Right lobe of liver (tissue), 6 donors: ENCODE data around the gene KRTAP10-12. TPM values are rescaled to one million over a fixed set of nuclear protein-coding genes. Genes with fewer than 3 reads are reported as not detected.

Source experiments
- ATAC-seq, 4 donors: fragments of 200-7000 bp; cut with Tn5 transposase; one replicate each; pipeline ENCODE4 v1.9.1; 2020; ENCODE audit warnings: mild to moderate bottlenecking in 4 of 4, moderate library complexity in 4 of 4
- DNase-seq, 3 donors: peaks; one replicate each; pipeline ENCODE4 v3.0.0-alpha.2; 2020
- H3K27ac ChIP-seq, 3 donors: fragments of 200-600 bp; one replicate each; pipeline ENCODE4 v1.8.0; 2022
- H3K27me3 ChIP-seq, 2 donors: fragments of 200-600 bp; one replicate each; pipeline ENCODE4 v1.8.0; 2022
- H3K36me3 ChIP-seq, 4 donors: fragments of 200-600 bp; sonication (generic) in 1 of 4; one replicate each; pipeline versions ENCODE4 v1.5.1 to v1.8.0; 2017 to 2022; ENCODE audit warnings: control low read depth in 1 of 4
- H3K4me1 ChIP-seq, 4 donors: fragments of 200-600 bp; sonication (generic) in 1 of 4; one replicate each; pipeline versions ENCODE4 v1.5.1 to v1.8.0; 2017 to 2022; ENCODE audit warnings: control low read depth in 1 of 4
- H3K4me3 ChIP-seq, 3 donors: fragments of 200-600 bp; one replicate each; pipeline ENCODE4 v1.8.0; 2022
- H3K9me3 ChIP-seq, 4 donors: fragments of 200-600 bp; sonication (generic) in 1 of 4; one replicate each; pipeline versions ENCODE4 v1.5.1 to v1.8.0; 2017 to 2022; ENCODE audit warnings: control low read depth in 1 of 4
- POLR2A ChIP-seq: fragments of 450-650 bp; IDR thresholded peaks from one replicate; pipeline ENCODE4 v1.6.1; 2017; ENCODE audit warnings: antibody characterized with exemption, mild to moderate bottlenecking
- WGBS: methylation state at CpG from one replicate; pipeline ENCODE4 v1.1.6; 2018; ENCODE audit warnings: low coverage, low lambda C conversion rate; ENCODE audit not compliant: insufficient coverage; ENCODE audit errors: missing lambda C conversion rate; 5-methylcytosine and 5-hydroxymethylcytosine counted together
- intact Hi-C, 2 donors: fragments of 100-400 bp; cut with DNase I; formaldehyde crosslinking; loops; one replicate each; pipeline versions ENCODE4 v1.11.2 to v1.14.1; 2022
- total RNA-seq, 6 experiments: library from RNA; depleted of rRNA in 2 of 6; stranded (reverse); fragments of >200 nt in 2 of 6; fragmentation: NEBNext Ultra II Directional in 3 of 6; extraction: Animal tissue kit (Norgen Biotek cat#: 25700) in 3 of 6; gene quantifications; one replicate each; pipeline versions ENCODE4 v1.1.0 to v1.2.4, GENCODE V29; 2016 to 2023
- TF ChIP-seq, protein P1 (sequence below), 4 donors: fragments of 200-600 bp in 3 of 4; fragments of 450-650 bp in 1 of 4; IDR thresholded peaks; one replicate each; pipeline versions ENCODE4 v1.5.1 to v1.8.0; 2016 to 2022; ENCODE audit warnings: antibody characterized with exemption in 4 of 4, mild to moderate bottlenecking in 2 of 4
- donor health status: DM: no; HTN: yes; CAD: no.
- donor health status: DM: no; HTN: no; CAD: no.
- donor health status: DM: no; HTN: no; CAD: no.
- donor health status: DM: no; HTN: yes; CAD: no.
- donor health status: DM: no; HTN: yes; CAD: no.

The KRTAP10-12 gene
- total RNA-seq, 6 experiments from 2014 or later: not detected

DNA sequence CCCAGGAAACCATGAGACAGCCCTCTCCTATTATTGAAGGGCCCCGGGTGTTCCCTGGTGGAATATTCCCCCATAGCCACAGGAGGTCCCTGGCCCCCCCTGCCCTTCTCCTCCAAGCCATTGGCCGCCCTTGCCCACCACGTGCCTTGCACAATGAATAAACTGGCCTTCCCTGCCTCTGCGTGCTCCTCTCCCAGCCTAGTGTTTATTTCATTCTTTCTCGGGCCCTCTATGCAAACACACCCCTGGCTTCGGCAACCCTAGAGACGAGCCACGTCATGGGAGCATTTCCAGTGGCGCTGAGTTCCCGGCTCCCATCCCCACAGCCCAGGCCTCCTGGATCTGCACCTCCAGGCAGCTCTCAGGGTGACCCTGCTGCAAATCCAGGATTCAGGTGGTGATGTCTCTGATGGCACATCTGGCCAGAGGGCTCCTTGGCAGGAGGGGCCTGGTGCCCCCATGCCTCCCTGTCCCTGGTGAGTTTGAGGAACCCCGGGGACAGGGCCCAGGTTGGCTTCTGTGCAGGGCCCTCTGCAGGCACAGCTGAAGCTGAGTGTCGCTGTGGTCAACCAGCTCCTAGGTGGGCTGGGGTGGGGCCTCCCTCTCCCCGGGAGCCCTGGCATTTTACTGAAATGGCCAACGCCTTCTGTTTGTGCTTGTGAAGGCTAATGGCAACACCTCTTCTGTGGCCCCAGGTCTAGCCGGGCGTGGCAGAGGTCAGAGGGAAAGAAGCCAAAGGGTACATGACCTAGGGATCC lies 6.2 kb downstream of the KRTAP10-12 start:
- no peak overlapping the region for H3K27ac ChIP-seq
- no peaks in the 10 kb centered on the region for H3K9me3 ChIP-seq
- TF ChIP-seq, protein P1, sequence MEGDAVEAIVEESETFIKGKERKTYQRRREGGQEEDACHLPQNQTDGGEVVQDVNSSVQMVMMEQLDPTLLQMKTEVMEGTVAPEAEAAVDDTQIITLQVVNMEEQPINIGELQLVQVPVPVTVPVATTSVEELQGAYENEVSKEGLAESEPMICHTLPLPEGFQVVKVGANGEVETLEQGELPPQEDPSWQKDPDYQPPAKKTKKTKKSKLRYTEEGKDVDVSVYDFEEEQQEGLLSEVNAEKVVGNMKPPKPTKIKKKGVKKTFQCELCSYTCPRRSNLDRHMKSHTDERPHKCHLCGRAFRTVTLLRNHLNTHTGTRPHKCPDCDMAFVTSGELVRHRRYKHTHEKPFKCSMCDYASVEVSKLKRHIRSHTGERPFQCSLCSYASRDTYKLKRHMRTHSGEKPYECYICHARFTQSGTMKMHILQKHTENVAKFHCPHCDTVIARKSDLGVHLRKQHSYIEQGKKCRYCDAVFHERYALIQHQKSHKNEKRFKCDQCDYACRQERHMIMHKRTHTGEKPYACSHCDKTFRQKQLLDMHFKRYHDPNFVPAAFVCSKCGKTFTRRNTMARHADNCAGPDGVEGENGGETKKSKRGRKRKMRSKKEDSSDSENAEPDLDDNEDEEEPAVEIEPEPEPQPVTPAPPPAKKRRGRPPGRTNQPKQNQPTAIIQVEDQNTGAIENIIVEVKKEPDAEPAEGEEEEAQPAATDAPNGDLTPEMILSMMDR (IDR thresholded peaks at IDR 0.05): no peak
- no peak for TF ChIP-seq POLR2A
- peak in 2 of 3 donors; percentile 24 to 38 for DNase-seq
- H3K4me3 ChIP-seq: no peak overlapping the region
- 52% methylated on average over 7 of the region's 16 CpGs for WGBS
- H3K27me3 ChIP-seq: peaks cover 0 to 9% of the 10 kb centered on the region in 2 donors
- no peak for ATAC-seq
- H3K36me3 ChIP-seq: no peaks in the 10 kb centered on the region
- H3K4me1 ChIP-seq: no peaks in the 10 kb centered on the region
- intact Hi-C loops: no loop called here

DNA sequence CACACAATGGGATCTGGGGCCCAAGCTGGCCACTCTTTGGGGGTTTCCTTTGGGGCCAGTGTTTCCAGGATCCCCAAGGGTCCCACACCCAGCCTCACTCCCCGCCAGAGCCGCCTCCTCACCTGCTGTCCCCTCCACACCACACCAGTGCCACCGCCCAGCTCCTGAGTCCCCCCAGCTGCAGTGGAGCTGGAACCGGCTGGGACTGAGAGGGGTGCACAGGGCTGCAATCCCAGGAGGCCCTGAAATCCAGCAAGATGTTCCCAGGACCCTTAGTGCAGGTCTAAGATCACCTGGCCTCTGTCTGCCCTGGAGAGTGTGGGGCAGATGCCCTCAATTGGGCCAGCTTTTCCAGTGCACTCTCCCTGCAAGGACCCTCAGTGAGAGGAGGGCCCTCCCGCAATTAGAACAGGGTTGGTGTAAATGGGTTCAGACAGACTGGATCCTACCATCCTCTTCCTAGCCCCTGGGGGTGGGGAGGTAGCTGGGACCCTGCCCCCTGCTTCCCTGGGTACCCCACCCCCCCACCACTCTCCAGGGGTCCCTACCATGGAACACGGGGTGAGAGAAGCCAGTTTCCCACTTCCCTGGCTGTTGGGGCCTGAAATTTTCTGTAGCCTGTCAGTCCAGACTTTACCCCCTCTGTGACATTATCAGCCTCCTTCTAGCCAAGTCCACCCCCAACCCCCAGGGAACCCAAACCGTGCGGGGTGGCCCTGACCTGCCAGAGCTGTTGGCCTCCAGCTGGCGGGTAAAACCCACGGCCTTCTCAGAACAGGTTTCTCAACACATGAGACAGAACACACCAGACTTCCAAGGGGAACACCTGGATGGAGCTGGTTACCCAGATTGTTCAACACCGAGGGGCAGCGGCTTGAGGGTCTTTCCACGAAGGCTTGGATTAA lies 7.0 kb downstream of the KRTAP10-12 start:
- Histone ChIP-seq H3K9me3 (no peaks in the 10 kb centered on the region), H3K27me3 (peaks cover 5 to 11% of the 10 kb centered on the region in 2 donors), H3K36me3 (no peaks in the 10 kb centered on the region), H3K27ac (no peak overlapping the region), H3K4me3 (no peak overlapping the region), H3K4me1 (no peaks in the 10 kb centered on the region)
- intact Hi-C loops: no loop called here
- ATAC-seq: no peak
- 17% methylated on average over 8 of the region's 13 CpGs for WGBS
- DNase-seq: peak in 1 of 3 donors; percentile 34
- no peak for TF ChIP-seq POLR2A
- TF ChIP-seq, protein P1 (IDR thresholded peaks at IDR 0.05): no peak

DNA sequence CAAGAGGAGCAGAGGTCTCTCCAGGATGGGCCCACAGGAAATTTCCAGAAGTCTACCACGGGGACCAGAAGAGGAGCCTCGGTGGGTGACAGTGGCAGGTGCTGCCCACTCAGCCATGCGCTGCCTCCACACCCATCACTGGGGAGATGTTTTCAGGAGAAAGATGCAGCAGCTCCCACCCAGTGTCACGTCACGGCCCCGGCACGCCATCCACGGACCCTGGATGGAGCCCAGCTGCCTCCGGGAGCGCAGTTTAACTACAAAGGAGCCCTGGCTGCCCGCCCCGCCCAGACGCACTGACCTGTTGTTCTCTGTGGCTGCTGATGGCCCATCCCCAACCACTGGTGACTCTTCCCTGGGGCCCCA lies 7.6 kb downstream of the KRTAP10-12 start:
- H3K27me3 ChIP-seq: peaks cover 12 to 13% of the 10 kb centered on the region in 2 donors
- intact Hi-C loops: no loop called here

DNA sequence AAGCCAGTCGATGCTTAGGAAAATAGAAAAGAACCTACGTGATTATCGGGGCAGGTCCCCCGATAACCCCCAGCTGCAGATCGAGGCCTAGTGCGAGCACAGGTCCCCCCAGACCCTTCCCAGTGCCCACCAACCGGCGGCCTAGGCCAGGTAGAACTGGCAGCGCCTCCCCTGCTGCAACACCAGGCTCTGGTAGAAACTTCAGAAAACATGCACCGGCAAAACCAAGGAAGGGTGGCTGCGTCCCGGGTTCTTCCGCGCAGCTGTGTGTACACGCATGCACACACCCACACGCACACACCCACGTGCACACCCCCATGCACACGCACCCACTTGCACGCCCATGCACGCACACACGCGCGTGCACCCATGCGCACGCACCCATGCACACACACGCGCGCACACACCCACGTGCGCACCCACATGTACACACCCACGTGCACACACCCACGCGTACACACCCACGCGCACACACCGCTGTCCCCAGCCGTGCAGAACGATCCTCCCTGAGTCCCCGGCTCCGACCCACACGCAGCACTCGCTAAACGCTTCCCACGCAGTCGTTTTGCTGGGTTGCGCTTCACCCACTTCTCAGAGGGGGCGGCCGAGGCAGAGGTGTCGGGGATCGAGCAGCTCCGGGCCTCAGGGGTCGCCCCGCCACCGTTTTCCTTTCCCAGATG lies 9.2 kb downstream of the KRTAP10-12 start:
- Histone ChIP-seq H3K4me3 (no peak overlapping the region), H3K4me1 (peaks cover 0 to 3% (median 0%) of the 10 kb centered on the region in 4 donors), H3K36me3 (no peaks in the 10 kb centered on the region), H3K9me3 (no peaks in the 10 kb centered on the region), H3K27ac (no peak overlapping the region), H3K27me3 (peaks cover 14 to 21% of the 10 kb centered on the region in 2 donors)
- ATAC-seq: no peak
- 5% methylated on average over 24 of the region's 54 CpGs for WGBS
- no peak for TF ChIP-seq POLR2A
- intact Hi-C loops: no loop called here
- peak in 1 of 3 donors; percentile 31 for DNase-seq

More for the DNA sequence above, 7.6 kb downstream of the KRTAP10-12 start:
- WGBS: no CpG with 5 or more reads among the region's 13 CpGs
- H3K9me3 ChIP-seq: no peaks in the 10 kb centered on the region
- peak in 1 of 3 donors; percentile 25 for DNase-seq
- no peak overlapping the region for H3K4me3 ChIP-seq
- H3K36me3 ChIP-seq: no peaks in the 10 kb centered on the region
- H3K27ac ChIP-seq: no peak overlapping the region
- no peaks in the 10 kb centered on the region for H3K4me1 ChIP-seq
- no peak for TF ChIP-seq POLR2A
- TF ChIP-seq, protein P1 (IDR thresholded peaks at IDR 0.05): no peak
- no peak for ATAC-seq
